Mesodermal cell (in vitro differentiated cells): ENCODE measurements around the gene MEIOB.
"Not testable (repeated sequence)": the region's sequence is repeated elsewhere in the genome, so short reads cannot be mapped to it uniquely, and the experiment has no call there.

Experiments used
- H3K27ac ChIP-seq: 2 replicates; pipeline ENCODE4 v1.7.0; 2013; ENCODE audit warnings: mild to moderate bottlenecking, low read depth, low read length, moderate library complexity; ENCODE audit not compliant: severe bottlenecking
- H3K36me3 ChIP-seq: 2 replicates; pipeline ENCODE4 v1.7.1; 2013; ENCODE audit warnings: mild to moderate bottlenecking, low read length, moderate library complexity; ENCODE audit not compliant: control insufficient read depth, insufficient read depth
- H3K4me1 ChIP-seq: one replicate; pipeline ENCODE4 v1.7.1; 2013; ENCODE audit warnings: mild to moderate bottlenecking, low read length; ENCODE audit not compliant: insufficient read depth, control insufficient read depth, poor library complexity, severe bottlenecking
- H3K4me3 ChIP-seq: 2 replicates; pipeline ENCODE4 v1.7.0; 2013; ENCODE audit warnings: low read length, control low read depth, mild to moderate bottlenecking; ENCODE audit not compliant: insufficient read depth, poor library complexity, severe bottlenecking; ENCODE audit errors: extremely low read depth
- H3K9me3 ChIP-seq: 2 replicates; pipeline ENCODE4 v1.7.1; 2013; ENCODE audit warnings: mild to moderate bottlenecking, low read length, moderate library complexity; ENCODE audit not compliant: control insufficient read depth
- WGBS, 2 experiments: methylation state at CpG; one replicate each; pipeline ENCODE4 v1.1.5; 2013; ENCODE audit warnings: missing lambda C conversion rate in 2 of 2; ENCODE audit not compliant: insufficient coverage in 2 of 2; 5-methylcytosine and 5-hydroxymethylcytosine counted together

The MEIOB gene

GRCh38 chr16:1810536-1810935 is 61.4 kb downstream of the MEIOB start:
- Histone ChIP-seq H3K36me3 (peaks cover 38% of the 10 kb centered on the region), H3K4me1 (no peaks in the 10 kb centered on the region), H3K4me3 (no peak overlapping the region), H3K27ac (no peak overlapping the region), H3K9me3 (no peaks in the 10 kb centered on the region)
- WGBS, 2 experiments: 92 to 95% methylated on average over 11 to 13 of the region's 16 CpGs

GRCh38 chr16:1810106-1810505 is 61.9 kb downstream of the MEIOB start:
- Histone ChIP-seq H3K27ac (no peak overlapping the region), H3K36me3 (peaks cover 43% of the 10 kb centered on the region), H3K4me1 (no peaks in the 10 kb centered on the region), H3K9me3 (no peaks in the 10 kb centered on the region), H3K4me3 (no peak overlapping the region)
- 95 to 98% methylated on average over 9 to 10 of the region's 16 CpGs for WGBS, 2 experiments

GRCh38 chr16:1809281-1809801 is 62.6 kb downstream of the MEIOB start:
- Histone ChIP-seq H3K4me1 (no peaks in the 10 kb centered on the region), H3K9me3 (no peaks in the 10 kb centered on the region)
- 65 to 73% methylated on average over 16 to 27 of the region's 28 CpGs for WGBS, 2 experiments

DNA sequence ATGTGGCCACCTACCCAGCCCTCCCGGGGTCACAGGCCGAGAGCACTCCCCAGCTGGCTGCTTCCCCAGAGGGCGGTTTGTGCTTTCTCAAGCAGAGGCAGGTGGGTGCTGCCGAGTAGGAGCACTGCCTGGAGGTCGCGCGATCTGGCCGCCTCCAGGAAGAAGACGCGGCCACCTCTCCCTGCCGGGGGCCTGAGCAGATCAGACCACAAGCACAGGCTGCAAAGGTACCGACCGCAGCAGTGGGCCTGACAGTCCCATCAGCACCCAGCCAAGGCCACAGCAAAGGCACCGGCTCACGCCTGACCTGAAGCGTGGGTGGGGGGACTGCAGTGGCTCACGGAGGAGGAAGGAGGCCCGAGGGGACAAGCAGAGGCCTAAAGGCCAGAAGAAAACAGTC is 63.3 kb downstream of the MEIOB start:
- 79% methylated on average over 14 to 17 of the region's 18 CpGs for WGBS, 2 experiments
- Histone ChIP-seq H3K4me3 (no peak overlapping the region), H3K27ac (no peak overlapping the region), H3K36me3 (peaks cover 44% of the 10 kb centered on the region), H3K9me3 (no peaks in the 10 kb centered on the region), H3K4me1 (no peaks in the 10 kb centered on the region)

More at GRCh38 chr16:1809281-1809801, 62.6 kb downstream of the MEIOB start:
- peaks cover 48% of the 10 kb centered on the region for H3K36me3 ChIP-seq
- no peak overlapping the region for H3K4me3 ChIP-seq
- no peak overlapping the region for H3K27ac ChIP-seq

DNA sequence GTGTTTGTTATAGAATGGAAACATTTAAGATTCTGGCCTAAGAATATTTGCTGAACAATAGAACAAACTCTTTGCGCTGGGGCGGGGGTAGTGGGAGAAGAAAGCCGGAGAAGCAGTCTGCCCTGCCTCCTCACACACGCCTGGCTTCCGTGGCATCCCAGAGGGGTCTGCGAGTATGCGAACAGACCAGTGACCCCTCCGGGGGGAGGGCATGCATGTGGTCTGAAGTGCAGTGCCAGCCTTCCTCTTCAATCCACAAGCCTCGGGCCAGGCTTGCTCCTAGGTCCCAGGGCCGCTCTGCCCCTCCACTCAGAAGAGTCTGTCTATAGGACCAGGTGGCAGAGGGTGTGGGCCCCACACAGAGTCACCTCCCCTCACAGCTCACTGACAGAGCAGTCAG is 64.3 kb downstream of the MEIOB start:
- Histone ChIP-seq H3K4me1 (no peaks in the 10 kb centered on the region), H3K9me3 (no peaks in the 10 kb centered on the region), H3K27ac (no peak overlapping the region), H3K4me3 (no peak overlapping the region), H3K36me3 (peaks cover 42% of the 10 kb centered on the region)
- 81 to 83% methylated on average over 6 to 10 of the region's 10 CpGs for WGBS, 2 experiments

GRCh38 chr16:1800701-1801100 is 71.3 kb downstream of the MEIOB start:
- Histone ChIP-seq H3K36me3 (peaks cover 14% of the 10 kb centered on the region), H3K4me3 (no peak overlapping the region), H3K9me3 (peaks cover 4% of the 10 kb centered on the region), H3K27ac (no peak overlapping the region), H3K4me1 (no peaks in the 10 kb centered on the region)
- WGBS, 2 experiments: 82% methylated on average over 10 of the region's 10 CpGs

DNA sequence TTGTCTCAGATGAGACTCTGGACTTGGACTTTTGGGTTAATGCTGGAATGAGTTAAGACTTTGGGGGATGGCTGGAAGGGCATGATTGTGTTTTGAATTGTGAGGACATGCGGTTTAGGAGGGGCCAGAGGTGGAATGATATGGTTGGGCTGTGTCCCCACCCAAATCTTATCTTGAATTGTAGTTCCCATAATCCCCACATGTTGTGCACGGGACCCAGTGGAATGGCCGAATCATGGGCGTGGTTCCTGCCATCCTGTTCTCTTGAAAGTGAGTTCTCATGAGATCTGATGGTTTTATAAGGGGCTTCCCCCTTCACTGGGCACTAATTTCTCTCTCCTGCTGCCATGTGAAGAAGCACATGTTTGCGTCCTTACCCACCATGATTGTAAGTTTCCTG is 72.7 kb downstream of the MEIOB start:
- not testable (repeated sequence) for H3K9me3 ChIP-seq, H3K27ac ChIP-seq, H3K4me1 ChIP-seq, H3K4me3 ChIP-seq, H3K36me3 ChIP-seq
- 88% methylated on average over 1 of the region's 5 CpGs; no CpG with 5 or more reads in 1 of the 2 experiments for WGBS, 2 experiments

DNA sequence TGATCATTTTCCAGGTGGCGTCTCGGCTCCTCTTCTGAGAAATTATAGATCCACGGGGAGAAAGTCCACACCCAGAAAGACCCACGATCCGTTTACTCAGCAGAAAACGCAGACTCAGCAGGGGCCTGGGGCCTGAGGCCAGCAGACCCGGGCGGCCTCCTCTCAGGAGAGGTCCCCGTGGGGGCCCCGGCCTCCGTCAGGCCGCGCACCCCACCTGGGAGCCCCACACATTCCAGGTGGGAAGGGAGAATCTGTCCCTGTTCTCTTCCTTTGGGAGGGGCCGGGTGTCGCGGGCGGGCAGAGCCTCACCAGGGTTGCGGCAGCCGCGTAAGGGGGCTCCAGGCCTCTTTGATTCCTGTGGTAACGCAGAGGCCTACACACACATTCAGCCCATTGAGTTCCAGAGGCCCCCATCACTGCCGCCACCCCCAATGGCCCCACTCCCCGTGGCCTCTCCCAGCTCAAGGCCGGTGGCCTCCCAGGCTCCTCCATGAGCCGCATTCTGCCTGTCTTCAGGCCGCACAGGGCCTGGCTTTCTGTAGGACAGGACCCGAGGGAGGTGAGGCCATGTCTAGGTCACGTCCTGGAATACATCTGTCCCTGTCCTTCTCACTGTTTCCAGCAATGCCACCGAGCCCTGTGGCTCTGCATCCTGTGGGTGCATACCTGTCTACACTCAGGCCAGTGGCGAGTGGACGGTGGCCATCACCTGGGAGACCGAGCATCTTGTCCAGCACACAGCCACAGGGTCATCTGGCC is 76.9 kb downstream of the MEIOB start:
- 90 to 96% methylated on average over 25 to 28 of the region's 32 CpGs for WGBS, 2 experiments
- Histone ChIP-seq H3K4me3 (no peak overlapping the region), H3K27ac (no peak overlapping the region), H3K9me3 (peaks cover 4% of the 10 kb centered on the region), H3K36me3 (peaks cover 2% of the 10 kb centered on the region), H3K4me1 (no peaks in the 10 kb centered on the region)

- 80 to 90% methylated on average over 10 to 15 of the region's 18 CpGs for WGBS, 2 experiments
- H3K4me1 ChIP-seq: no peaks in the 10 kb centered on the region
- H3K4me3 ChIP-seq: no peak overlapping the region
- peaks cover 4% of the 10 kb centered on the region for H3K9me3 ChIP-seq
- no peak overlapping the region for H3K27ac ChIP-seq
- peaks cover 8% of the 10 kb centered on the region for H3K36me3 ChIP-seq
Measured at GRCh38 chr16:1794221-1794871, 77.6 kb downstream of the MEIOB start.

DNA sequence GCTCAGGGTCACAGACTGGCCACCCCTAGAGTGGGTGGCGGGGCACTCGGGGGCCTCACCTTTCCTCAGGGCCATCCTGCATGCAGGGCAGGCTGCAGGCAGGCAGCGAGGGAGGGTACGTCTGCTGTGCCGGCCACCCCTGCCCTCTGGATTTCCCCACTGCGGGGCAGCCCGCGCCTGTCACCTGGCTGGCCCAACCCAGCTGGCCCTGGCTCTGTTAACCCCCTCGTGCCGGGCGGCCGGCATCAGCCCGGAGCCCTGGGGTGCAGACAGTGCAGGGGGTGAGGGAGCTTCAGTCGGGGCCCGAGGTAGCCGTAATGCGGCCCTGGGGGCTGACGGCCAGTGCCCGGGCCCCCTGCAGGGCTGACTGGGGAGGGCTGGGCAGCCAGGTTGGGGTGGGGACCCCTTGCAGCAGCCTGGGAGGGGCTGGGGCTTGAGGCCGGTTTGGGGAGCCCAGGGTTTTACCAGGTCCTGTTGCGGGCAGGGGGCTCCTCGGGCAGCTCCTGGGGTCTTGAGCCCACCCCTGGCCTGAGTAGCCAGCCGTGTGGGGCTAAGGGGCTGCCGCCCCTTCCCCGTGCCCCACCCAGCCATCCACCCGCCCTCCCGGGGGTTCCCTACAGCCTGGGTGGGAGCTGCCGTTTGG is 78.3 kb downstream of the MEIOB start, which contains the start of gene IGFALS:
IGFALS (minus strand) TSS at position 128 of the 643 bp plus-strand sequence; CDS start at position 75, 53 bp downstream.
- Histone ChIP-seq H3K9me3 (peaks cover 4% of the 10 kb centered on the region), H3K4me1 (no peaks in the 10 kb centered on the region), H3K27ac (no peak within 1 kb of the TSS), H3K36me3 (peaks cover 13% of the 10 kb centered on the region), H3K4me3 (no peak within 1 kb of the TSS)
- 92 to 95% methylated on average over 16 to 27 of the region's 28 CpGs for WGBS, 2 experiments
